HEK293T (cell line): ENCODE results near the gene CFHR3.

ENCODE experiments used
- BHLHE40 ChIP-seq: fragments of 450-650 bp; IDR thresholded peaks from 2 replicates; pipeline ENCODE4 v1.6.1; 2016; ENCODE audit warnings: mild to moderate bottlenecking, moderate library complexity, borderline replicate concordance
- FOXK2 ChIP-seq: fragments of 450-650 bp; IDR thresholded peaks from 2 replicates; pipeline ENCODE4 v1.6.1; 2016; ENCODE audit warnings: mild to moderate bottlenecking
- SP1 ChIP-seq: fragments of 450-650 bp; IDR thresholded peaks from 2 replicates; pipeline ENCODE4 v1.6.1; 2017
- SUZ12 ChIP-seq: fragments of 450-650 bp; IDR thresholded peaks from 2 replicates; pipeline ENCODE4 v1.6.1; 2016; ENCODE audit warnings: mild to moderate bottlenecking
- TARDBP ChIP-seq: fragments of 450-650 bp; IDR thresholded peaks from 2 replicates; pipeline ENCODE4 v1.6.1; 2016

GRCh38 chr1:196733091-196733970 lies 41.3 kb upstream of the CFHR3 start:
- TF ChIP-seq TARDBP = no peak
- TF ChIP-seq SUZ12 = no peak
- no peak for TF ChIP-seq SP1
- no peak for TF ChIP-seq FOXK2
- no peak for TF ChIP-seq BHLHE40
